HG02852 (cell line): ENCODE data around the gene SFXN2.

Source experiments
- ATAC-seq: cut with Tn5 transposase; IDR thresholded peaks from one replicate; pipeline ENCODE4 v1.9.1; 2021; ENCODE audit warnings: mild to moderate bottlenecking, moderate library complexity; ENCODE audit not compliant: unreplicated experiment

SFXN2 gene

GRCh38 chr10:102775201-102775934 lies 60.9 kb downstream of the SFXN2 start:
- no peak for ATAC-seq

- no peak for ATAC-seq
These were observed 61.7 kb downstream of the SFXN2 start for GRCh38 chr10:102775935-102776669.

- no peak for ATAC-seq
These were observed 62.5 kb downstream of the SFXN2 start for GRCh38 chr10:102776779-102777456.

- ATAC-seq: no peak
These were observed 63.4 kb downstream of the SFXN2 start for GRCh38 chr10:102777711-102778453.

GRCh38 chr10:102778781-102779180 lies 64.3 kb downstream of the SFXN2 start:
- ATAC-seq: no peak

GRCh38 chr10:102779680-102780526 lies 65.5 kb downstream of the SFXN2 start:
- ATAC-seq: no peak

- ATAC-seq: no peak
These were observed 66.0 kb downstream of the SFXN2 start for GRCh38 chr10:102780527-102780808.

- ATAC-seq: no peak
These were observed 66.9 kb downstream of the SFXN2 start for GRCh38 chr10:102781090-102781920.

- no peak for ATAC-seq
These were observed 67.6 kb downstream of the SFXN2 start for GRCh38 chr10:102781921-102782557.

GRCh38 chr10:102782673-102783551 lies 68.5 kb downstream of the SFXN2 start:
- no peak for ATAC-seq

- ATAC-seq: no peak
These were observed 69.1 kb downstream of the SFXN2 start for GRCh38 chr10:102783568-102783967.

- no peak for ATAC-seq
These were observed 71.4 kb downstream of the SFXN2 start for GRCh38 chr10:102785818-102786217.

GRCh38 chr10:102791754-102792395 lies 77.4 kb downstream of the SFXN2 start:
- no peak for ATAC-seq
